Measurements from ENCODE around the gene COA7. TPM values are rescaled to one million over a fixed set of nuclear protein-coding genes. Genes with fewer than 3 reads are reported as not detected.

The COA7 gene
- total RNA-seq, 1 donor from 2014 or later: 14.8 TPM

GRCh38 chr1:52654063-52654462 lies 44.1 kb downstream of the COA7 start:
- H3K4me3 ChIP-seq (ENCODE audit: low read depth, low read length): no peak overlapping the region
- DNase-seq (ENCODE audit: low read depth): no peak
- no peak for TF ChIP-seq CTCF (conservative IDR thresholded peaks at IDR 0.05; ENCODE audit: low read depth, low read length)

- H3K4me3 ChIP-seq (ENCODE audit: low read depth, low read length): no peak overlapping the region
- no peak for TF ChIP-seq CTCF (conservative IDR thresholded peaks at IDR 0.05; ENCODE audit: low read depth, low read length)
- no peak for DNase-seq (ENCODE audit: low read depth)
These were observed 44.8 kb downstream of the COA7 start for GRCh38 chr1:52653207-52653849.

DNA sequence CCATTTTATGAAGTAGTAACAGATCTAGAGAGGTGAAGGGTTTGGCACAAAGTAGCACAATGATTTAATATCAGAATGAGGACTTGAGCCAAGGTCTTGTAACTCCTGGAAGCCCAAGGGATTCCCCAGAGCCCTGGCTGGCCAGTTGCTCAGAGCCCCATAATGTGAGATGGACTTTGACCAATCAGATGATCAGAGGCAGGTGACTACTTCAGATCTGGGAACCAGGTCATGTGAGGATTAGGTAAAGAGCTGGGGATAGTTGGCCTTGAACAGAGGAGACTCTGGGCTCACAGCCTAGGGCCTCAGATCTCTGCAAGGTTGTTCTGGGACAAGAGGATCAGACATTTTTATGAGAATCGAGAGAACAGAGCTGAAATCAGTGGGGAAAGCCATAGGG lies 46.2 kb downstream of the COA7 start:
- no peak overlapping the region for H3K4me3 ChIP-seq (ENCODE audit: low read depth, low read length)
- peak; percentile 80 for DNase-seq (ENCODE audit: low read depth)
- TF ChIP-seq CTCF (conservative IDR thresholded peaks at IDR 0.05; ENCODE audit: low read depth, low read length): no peak

DNA sequence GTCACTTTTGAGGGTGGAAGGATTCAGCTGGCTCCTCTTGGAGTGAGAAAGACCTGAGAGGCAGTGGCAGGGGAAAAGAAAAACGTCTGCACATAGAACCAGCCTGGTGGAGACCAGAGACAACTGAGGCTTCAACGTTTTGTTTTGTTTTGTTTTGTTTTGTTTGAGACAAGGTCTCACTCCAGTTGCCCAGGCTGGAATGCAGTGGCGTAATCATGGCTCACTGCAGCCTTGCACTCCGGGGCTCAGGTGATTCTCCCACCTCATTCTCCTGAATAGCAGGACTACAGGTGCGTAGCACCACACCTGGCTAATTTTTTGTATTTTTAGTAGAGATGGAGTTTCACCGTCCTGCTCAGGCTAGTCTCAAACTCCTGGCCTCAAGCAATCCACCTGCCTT lies 52.9 kb downstream of the COA7 start:
- DNase-seq (ENCODE audit: low read depth): no peak

DNA sequence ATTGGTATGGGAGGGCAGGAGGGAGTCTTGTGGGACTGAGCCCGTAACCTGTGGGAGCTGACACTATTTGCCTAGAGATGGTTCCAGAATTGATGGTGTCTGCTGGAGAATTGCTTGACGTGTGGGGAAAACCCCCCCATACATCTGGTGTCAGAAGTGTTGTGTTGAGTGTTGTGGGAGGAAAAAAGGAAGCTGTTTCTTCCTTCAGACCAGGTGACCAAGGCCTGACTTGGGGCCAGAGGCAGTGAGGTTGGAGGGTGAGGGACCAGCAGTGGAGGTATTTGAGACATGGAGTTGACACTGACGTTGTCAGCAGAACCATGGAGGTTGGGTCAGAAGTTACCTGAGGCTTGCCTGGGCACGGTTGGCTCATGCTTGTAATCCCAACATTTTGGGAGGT lies 56.8 kb downstream of the COA7 start:
- TF ChIP-seq CTCF (conservative IDR thresholded peaks at IDR 0.05; ENCODE audit: low read depth, low read length): no peak
- H3K4me3 ChIP-seq (ENCODE audit: low read depth, low read length): no peak overlapping the region
- DNase-seq (ENCODE audit: low read depth): no peak

More for the DNA sequence above, 52.9 kb downstream of the COA7 start:
- H3K4me3 ChIP-seq (ENCODE audit: low read depth, low read length): no peak overlapping the region
- TF ChIP-seq CTCF (conservative IDR thresholded peaks at IDR 0.05; ENCODE audit: low read depth, low read length): no peak

- H3K4me3 ChIP-seq (ENCODE audit: low read depth, low read length): no peak overlapping the region
- DNase-seq (ENCODE audit: low read depth): no peak
- no peak for TF ChIP-seq CTCF (conservative IDR thresholded peaks at IDR 0.05; ENCODE audit: low read depth, low read length)
These were observed 57.5 kb downstream of the COA7 start for GRCh38 chr1:52640697-52641096.

- no peak overlapping the region for H3K4me3 ChIP-seq (ENCODE audit: low read depth, low read length)
- TF ChIP-seq CTCF (conservative IDR thresholded peaks at IDR 0.05; ENCODE audit: low read depth, low read length): no peak
- no peak for DNase-seq (ENCODE audit: low read depth)
These were observed 60.2 kb downstream of the COA7 start for GRCh38 chr1:52637946-52638345.

Data from epithelial cell of proximal tubule (primary cell).